Natural killer cell (primary cell): ENCODE data around the gene TVP23A. TPM values are rescaled to one million over a fixed set of nuclear protein-coding genes. Genes with fewer than 3 reads are reported as not detected.

Source experiments
- ATAC-seq, 3 donors: fragments of 150-1000 bp in 2 of 3; fragments of 200-7000 bp in 1 of 3; cut with Tn5 transposase; 1 replicate in 1 of 3; 2 replicates in 2 of 3; pipeline ENCODE4 v1.10.0; 2021; ENCODE audit warnings: mild to moderate bottlenecking in 2 of 3, moderate library complexity in 2 of 3
- DNase-seq, 2 donors: peaks; one replicate each; pipeline versions ENCODE4 v3.0.0 to v3.0.0-alpha.2; 2013 to 2021; ENCODE audit warnings: mixed read lengths in 1 of 2
- H3K27ac ChIP-seq: one replicate; pipeline ENCODE4 v1.5.1; 2013; ENCODE audit warnings: mild to moderate bottlenecking, low read length
- H3K27me3 ChIP-seq: one replicate; pipeline ENCODE4 v1.6.1; 2013; ENCODE audit warnings: low read length; ENCODE audit not compliant: control insufficient read depth, insufficient read depth
- H3K36me3 ChIP-seq: one replicate; pipeline ENCODE4 v1.6.1; 2013; ENCODE audit warnings: low read length; ENCODE audit not compliant: control insufficient read depth, insufficient read depth
- H3K4me1 ChIP-seq: one replicate; pipeline ENCODE4 v1.6.1; 2013; ENCODE audit warnings: low read length; ENCODE audit not compliant: control insufficient read depth, insufficient read depth
- H3K4me3 ChIP-seq: one replicate; pipeline ENCODE4 v1.5.1; 2013; ENCODE audit warnings: low read length
- H3K9me3 ChIP-seq: one replicate; pipeline ENCODE4 v1.6.1; 2013; ENCODE audit warnings: low read length; ENCODE audit not compliant: control insufficient read depth, insufficient read depth
- H3K27ac Mint-ChIP-seq, 2 donors: one replicate each; pipeline ENCODE4 v1.8.0; 2022; ENCODE audit warnings: mild to moderate bottlenecking in 2 of 2, mixed read lengths in 2 of 2, moderate library complexity in 1 of 2
- H3K27me3 Mint-ChIP-seq, 2 donors: one replicate each; pipeline ENCODE4 v1.8.0; 2022; ENCODE audit warnings: low read depth in 2 of 2, mixed read lengths in 2 of 2
- H3K36me3 Mint-ChIP-seq: one replicate; pipeline ENCODE4 v1.8.0; 2022; ENCODE audit warnings: mixed read lengths
- H3K4me1 Mint-ChIP-seq, 2 donors: one replicate each; pipeline ENCODE4 v1.8.0; 2022; ENCODE audit warnings: mixed read lengths in 2 of 2
- H3K4me3 Mint-ChIP-seq: one replicate; pipeline ENCODE4 v1.8.0; 2022; ENCODE audit warnings: mild to moderate bottlenecking, moderate library complexity, mixed read lengths
- H3K9me3 Mint-ChIP-seq, 2 donors: one replicate each; pipeline ENCODE4 v1.8.0; 2022; ENCODE audit warnings: mixed read lengths in 2 of 2
- CTCF ChIP-seq: fragments of 200-600 bp; IDR thresholded peaks from one replicate; pipeline ENCODE4 v1.8.0; 2022; ENCODE audit warnings: antibody characterized with exemption
- WGBS: methylation state at CpG from one replicate; pipeline ENCODE4 v1.1.7; 2013; ENCODE audit warnings: missing lambda C conversion rate; ENCODE audit not compliant: insufficient coverage; 5-methylcytosine and 5-hydroxymethylcytosine counted together
- intact Hi-C: fragments of 100-400 bp; cut with micrococcal nuclease; formaldehyde crosslinking; loops from one replicate; pipeline ENCODE4 v1.14.2; 2022
- total RNA-seq, 4 donors: library from RNA; stranded (reverse); fragments of 120-200 nt in 1 of 4; gene quantifications; one replicate each; pipeline versions ENCODE4 v1.2.3 to v1.2.4, GENCODE V29; 2013 to 2022

TVP23A gene
- total RNA-seq, 3 donors from 2014 or later (not counting 1 experiment from before 2014, with no cell fraction given): not detected

GRCh38 chr16:10834766-10835165 is 16.2 kb upstream of the TVP23A start:
- intact Hi-C loops: no loop called here
- WGBS: 91% methylated on average over 1 of the region's 1 CpG
- Histone ChIP-seq H3K9me3 (no peaks in the 10 kb centered on the region), H3K36me3 (no peaks in the 10 kb centered on the region), H3K4me3 (no peak overlapping the region), H3K27ac (no peak overlapping the region), H3K4me1 (no peaks in the 10 kb centered on the region), H3K27me3 (no peaks in the 10 kb centered on the region)
- no peak overlapping the region for H3K4me3 Mint-ChIP-seq
- DNase-seq (no peak), ATAC-seq (no peak)
- H3K4me1 Mint-ChIP-seq: no peaks in the 10 kb centered on the region
- H3K9me3 Mint-ChIP-seq: no peaks in the 10 kb centered on the region
- H3K27me3 Mint-ChIP-seq: peaks cover 0 to 7% of the 10 kb centered on the region in 2 donors
- no peak for TF ChIP-seq CTCF
- H3K27ac Mint-ChIP-seq: no peak overlapping the region
- no peaks in the 10 kb centered on the region for H3K36me3 Mint-ChIP-seq

GRCh38 chr16:10834130-10834529 is 15.5 kb upstream of the TVP23A start:
- Histone ChIP-seq H3K4me1 (peaks cover 2% of the 10 kb centered on the region), H3K4me3 (no peak overlapping the region), H3K36me3 (no peaks in the 10 kb centered on the region), H3K27ac (no peak overlapping the region), H3K9me3 (no peaks in the 10 kb centered on the region), H3K27me3 (no peaks in the 10 kb centered on the region)
- no peak overlapping the region for H3K27ac Mint-ChIP-seq
- H3K27me3 Mint-ChIP-seq: peaks cover 0 to 7% of the 10 kb centered on the region in 2 donors
- DNase-seq (no peak), ATAC-seq (no peak)
- no peaks in the 10 kb centered on the region for H3K4me1 Mint-ChIP-seq
- intact Hi-C loops: no loop called here
- TF ChIP-seq CTCF: no peak
- H3K9me3 Mint-ChIP-seq: no peaks in the 10 kb centered on the region
- no peak overlapping the region for H3K4me3 Mint-ChIP-seq
- no peaks in the 10 kb centered on the region for H3K36me3 Mint-ChIP-seq
- WGBS: 92% methylated on average over 10 of the region's 10 CpGs

- no peak for DNase-seq
- no peaks in the 10 kb centered on the region for H3K9me3 ChIP-seq
- H3K36me3 ChIP-seq: no peaks in the 10 kb centered on the region
- no peak overlapping the region for H3K27ac Mint-ChIP-seq
- H3K4me3 ChIP-seq: no peak overlapping the region
- H3K36me3 Mint-ChIP-seq: no peaks in the 10 kb centered on the region
- ATAC-seq: no peak
- H3K4me1 ChIP-seq: peaks cover 11% of the 10 kb centered on the region
- H3K27me3 ChIP-seq: no peaks in the 10 kb centered on the region
- no peaks in the 10 kb centered on the region for H3K9me3 Mint-ChIP-seq
- no peak overlapping the region for H3K27ac ChIP-seq
- WGBS: 86% methylated on average over 5 of the region's 5 CpGs
- peaks cover 0 to 7% of the 10 kb centered on the region in 2 donors for H3K27me3 Mint-ChIP-seq
- intact Hi-C loops: no loop called here
- TF ChIP-seq CTCF: no peak
- no peaks in the 10 kb centered on the region for H3K4me1 Mint-ChIP-seq
- no peak overlapping the region for H3K4me3 Mint-ChIP-seq
These were observed 14.7 kb upstream of the TVP23A start for GRCh38 chr16:10833271-10833670.
